Right renal pelvis (tissue), 4 donors: ENCODE results near the gene USP40. TPM values are rescaled to one million over a fixed set of nuclear protein-coding genes. Genes with fewer than 3 reads are reported as not detected.

Experiments used
- DNase-seq, 4 donors: peaks; one replicate each; pipeline ENCODE4 v3.0.0-alpha.2; 2013; ENCODE audit warnings: low read depth in 4 of 4, low spot score in 3 of 4, missing footprints in 1 of 4
- polyA plus RNA-seq, 4 donors: library from polyadenylated mRNA; unstranded; fragments of 120-200 nt; gene quantifications; one replicate each; pipeline ENCODE4 v1.2.1, GENCODE V29; 2013; ENCODE audit not compliant: insufficient read length in 4 of 4

USP40 gene
- polyA plus RNA-seq, 4 donors, result 42.0 to 57.0 (median 46.3) TPM

DNA sequence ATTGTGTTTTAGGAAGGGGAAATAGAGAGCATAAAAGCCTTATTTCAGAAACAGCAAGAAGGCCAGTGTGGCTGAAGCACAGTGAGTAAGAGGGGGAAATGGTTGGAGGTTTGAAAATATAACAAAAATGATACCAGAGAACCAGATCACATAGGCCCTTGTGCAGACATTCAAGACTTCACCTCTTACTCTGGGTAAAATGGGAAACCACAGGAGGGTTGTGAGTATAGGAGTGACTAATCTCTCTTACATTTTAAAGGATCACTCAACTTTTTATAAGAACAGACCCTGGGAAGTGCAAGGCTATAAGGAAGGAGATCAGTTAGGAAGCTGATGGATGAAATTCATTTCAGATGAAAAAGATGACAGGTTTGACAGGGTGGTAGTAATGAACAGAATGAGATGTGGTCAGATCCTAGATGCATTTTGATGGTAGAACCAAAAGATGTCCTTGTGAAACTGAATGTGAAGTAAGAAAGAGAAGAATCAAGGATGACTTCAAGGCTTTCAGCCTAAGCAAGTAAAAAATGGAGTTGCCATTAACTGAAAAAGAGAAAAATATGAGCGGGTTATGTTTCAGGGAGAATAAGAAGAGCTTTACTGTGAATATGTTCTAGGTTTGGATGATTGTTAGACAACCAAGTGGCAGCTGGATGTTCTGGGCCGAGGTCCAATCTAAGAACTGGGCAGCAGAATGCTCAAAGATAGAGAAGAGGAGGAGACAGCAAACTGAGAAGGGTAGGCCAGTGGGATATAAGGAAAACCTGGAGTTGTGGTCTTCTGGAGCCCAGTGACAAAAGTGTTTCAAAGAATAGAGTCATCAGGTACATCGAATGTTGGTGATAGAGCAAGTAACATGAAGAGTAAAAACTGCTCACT is 65.1 kb downstream of the USP40 start:
- DNase-seq, result no peak

DNA sequence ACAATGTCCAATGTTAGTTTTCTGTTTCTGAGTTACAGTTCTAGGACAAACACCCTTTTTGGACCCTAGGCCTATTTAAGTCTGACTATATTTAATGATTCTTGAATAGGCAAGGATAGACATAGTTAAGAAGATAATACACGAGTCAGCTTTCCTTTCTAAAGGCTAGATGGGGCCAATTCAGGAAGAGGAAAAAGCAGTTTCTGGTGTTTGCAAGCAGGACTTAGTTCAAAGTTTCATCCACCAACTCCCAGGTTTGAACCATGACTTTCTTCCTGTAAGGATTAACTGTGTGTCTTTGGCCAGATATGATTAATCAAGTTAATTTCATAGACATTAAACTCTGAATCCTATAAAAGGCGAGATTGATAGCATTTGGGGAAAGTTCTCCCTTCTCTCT is 66.7 kb downstream of the USP40 start:
- no peak for DNase-seq

DNA sequence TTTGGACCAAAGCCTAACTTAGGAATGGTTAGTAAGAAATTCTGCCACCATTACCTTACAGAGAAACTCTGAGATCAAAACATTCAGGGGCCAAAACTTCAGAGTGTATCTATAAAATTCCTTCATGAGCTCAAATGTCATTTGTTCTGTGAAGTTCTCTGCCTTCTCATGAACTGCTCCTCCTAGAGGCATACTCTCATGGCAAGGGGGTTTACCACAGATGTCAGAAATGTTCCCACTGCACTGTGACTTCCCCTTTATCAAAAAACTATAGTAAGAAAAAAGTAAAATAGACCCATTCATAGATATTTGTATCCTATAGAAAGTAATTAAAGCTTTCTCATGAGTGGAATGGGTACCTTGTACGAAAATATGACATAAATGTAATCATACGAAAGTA is 68.5 kb downstream of the USP40 start:
- no peak for DNase-seq

DNA sequence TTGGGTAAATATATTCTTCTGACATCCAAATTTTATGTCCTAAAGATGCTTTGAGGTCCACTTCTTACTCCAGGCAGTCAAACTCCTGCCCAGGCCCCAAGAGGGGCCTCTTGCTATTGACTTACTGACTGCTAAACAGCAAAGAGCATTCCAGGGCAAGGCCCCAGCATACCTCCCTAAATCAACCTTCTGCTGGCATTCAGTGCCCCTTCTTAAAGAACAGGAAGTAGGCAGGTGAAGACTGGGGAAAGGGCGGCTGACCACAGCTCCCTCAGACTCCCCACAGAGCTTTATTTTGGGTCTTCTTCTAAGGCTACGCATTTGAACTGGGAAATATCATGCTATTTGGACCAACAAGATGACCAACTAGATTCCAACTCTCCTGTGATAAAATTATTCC is 68.9 kb downstream of the USP40 start:
- no peak for DNase-seq

DNA sequence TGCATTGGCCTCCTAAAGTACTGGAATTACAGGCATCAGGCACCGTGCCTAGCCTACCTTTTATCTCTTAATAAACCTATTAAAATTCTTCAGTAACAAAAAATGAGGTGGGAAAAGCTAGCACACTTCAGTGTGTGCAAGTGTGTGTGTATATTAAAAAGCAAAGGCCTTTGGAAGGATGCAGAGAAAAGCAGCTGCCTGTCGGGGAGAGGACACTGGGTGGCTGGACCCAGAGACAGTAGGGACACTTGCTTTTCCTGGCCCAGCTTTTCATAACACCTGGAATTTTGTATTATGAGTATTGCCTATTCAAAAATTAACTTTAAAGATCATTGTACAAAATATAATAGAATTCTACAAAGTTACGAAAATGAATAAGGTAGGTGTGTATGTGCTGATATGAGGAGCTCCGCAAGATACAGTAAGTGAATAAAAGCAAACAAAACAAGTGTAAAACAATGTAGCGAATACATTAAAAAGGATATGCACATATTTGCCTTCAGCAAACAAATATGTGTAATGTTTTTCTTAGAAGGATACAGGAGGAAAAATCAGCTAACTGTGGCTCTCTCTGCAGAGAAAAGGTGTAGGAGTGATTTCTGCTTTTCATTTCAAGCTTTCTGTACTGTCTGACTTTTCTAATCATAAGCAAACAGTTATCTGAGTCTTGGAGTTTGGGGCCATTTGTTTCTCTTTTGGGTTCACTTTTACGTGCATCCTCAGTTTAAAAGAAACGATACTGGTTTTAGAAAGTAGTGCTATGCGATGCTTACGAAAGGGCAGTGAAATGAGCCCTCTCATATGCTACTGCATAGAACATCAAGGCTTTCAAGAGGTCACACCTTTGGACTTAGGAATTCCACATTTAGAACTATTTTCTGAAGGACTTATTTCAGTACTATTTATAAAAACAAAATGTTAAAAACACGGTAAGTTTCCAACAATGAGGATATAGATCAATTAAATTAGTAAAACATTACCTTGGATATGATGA is 70.8 kb downstream of the USP40 start:
- no peak for DNase-seq

DNA sequence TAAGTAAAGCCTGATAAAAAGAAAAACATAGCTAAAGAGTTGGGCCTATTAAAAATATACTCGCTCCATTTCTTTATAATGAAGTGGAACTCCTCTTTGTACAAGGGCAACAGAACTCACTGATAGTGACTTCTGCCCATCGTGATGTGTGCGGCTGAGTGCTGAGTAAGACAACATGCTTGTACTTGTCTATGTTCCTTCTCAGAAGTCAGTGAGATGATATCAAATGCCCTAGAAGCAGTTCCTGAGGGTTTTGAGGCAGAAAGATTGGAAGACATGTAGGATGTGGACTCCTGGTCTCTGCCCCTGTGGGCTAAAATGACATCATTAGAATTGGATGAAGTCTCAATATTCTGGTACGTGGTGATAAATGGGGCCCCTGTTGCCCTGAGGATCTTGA is 73.8 kb downstream of the USP40 start:
- no peak for DNase-seq

DNA sequence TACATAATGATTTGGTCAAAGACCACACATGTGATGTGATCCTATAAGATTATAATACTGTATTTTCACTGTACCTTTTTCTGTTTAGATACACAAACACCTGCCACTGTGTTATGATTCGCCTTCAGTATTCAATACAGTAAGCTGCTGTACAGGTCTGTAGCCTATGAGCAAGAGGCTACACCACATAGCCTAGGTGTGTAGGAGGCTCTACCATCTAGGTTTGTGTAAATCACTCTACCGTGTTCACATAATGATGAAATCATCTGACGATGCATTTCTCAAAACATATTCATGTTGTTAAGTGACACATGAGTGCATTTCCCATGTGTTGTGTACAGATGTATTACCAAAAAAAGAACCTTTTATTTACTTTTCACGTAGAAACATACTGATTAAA is 74.5 kb downstream of the USP40 start:
- DNase-seq, result no peak

DNA sequence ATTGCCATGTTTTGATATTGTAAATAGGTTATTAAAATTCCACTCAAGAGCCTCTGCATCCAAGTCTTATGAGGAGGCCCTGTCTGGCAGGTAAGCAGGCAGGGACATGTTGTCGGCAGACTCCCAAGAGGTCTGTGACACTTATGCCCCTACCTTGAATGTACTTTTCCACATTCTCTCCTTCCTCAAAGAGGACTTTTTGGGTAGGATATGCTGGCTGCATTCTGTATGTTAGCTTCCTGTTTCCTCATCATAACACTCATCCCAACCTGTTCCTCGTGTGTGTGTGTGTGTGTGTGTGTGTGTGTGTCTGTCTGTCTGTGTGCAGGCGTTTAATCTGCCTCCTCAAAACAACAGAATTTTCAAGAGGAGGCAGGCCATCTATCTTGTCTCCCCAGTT is 75.3 kb downstream of the USP40 start:
- DNase-seq, result no peak

DNA sequence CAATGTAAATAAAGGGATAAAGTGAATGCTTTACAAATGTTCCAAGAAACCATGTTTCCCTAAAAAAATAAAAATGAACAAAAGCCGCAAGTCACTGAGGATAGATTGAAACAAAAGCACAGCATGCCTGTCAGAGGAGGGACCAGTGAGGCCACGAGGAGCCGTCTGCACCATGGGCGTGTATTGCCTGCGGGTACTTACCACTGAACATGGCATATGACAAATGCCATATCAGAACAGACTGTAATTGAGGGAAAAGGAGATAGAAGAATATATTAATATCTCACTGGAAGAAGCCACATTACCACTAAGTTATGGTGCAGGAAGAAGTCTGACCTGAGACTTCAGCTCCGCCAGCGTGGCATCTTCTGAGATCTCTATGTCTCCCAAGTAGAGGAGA is 75.8 kb downstream of the USP40 start:
- no peak for DNase-seq

DNA sequence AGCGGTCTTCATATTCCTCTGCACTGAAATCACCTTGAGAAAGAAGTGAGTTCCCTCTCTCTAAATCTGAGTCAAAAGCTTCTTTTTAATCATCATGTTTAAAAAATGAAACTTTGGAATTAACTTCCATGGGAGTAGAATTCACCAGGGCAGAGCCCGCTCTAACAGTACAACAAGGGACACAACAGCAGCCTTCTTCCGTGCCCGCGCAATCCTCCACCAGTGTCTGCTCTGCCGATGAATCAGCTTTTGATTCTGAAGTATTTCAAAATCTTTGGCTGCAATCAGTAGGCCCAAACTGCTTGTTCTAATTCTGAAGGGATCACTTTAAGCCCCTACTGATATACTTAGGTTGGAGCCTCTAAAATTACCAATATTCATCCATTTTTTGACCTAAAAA is 76.9 kb downstream of the USP40 start:
- no peak for DNase-seq

DNA sequence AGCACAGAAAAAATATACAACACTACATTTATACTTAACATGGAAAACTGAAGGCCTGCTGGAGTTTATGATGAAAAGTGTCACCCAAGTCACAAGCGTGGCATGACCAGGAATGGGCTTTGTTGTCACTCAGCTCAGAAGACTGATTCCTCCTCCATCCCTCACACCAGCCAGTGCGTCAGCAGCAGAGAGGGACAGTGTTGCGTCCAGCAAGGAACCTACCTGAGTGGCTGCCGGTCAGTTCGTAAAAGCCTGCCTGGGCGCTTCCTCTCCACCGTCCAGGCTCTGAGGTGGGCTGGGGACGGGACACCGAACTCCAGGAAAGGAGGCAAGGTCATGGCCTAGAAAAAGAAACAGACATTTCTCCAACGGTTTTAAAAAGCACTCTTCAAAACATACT is 77.4 kb downstream of the USP40 start:
- no peak for DNase-seq

DNA sequence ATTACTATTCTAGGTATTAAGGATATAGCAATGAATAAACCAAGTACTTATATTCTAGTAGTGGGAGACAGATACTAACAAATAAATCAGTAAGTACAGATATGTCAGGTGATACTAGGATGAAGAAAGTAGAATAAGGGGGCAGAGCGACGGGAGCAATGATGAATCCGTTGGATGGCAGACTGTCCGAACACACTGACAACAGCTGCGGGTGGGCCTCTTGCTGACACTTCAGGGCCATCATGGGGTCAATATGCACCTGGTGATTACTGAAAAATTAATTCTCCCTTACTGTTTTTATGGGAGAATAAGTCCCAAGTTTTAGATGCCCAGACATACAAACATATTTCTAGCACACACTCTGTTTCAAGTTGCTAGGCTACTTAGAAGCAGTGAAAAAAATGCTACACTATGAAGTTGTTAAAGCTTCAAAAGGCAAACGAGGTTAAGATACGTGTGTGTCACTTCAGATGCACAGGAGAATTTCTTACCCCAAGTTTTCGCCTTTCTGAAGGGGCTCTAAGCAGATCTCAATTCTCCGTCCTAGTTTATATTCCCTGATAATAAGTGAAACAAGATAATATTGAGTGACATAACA is 78.7 kb downstream of the USP40 start:
- DNase-seq, result no peak

DNA sequence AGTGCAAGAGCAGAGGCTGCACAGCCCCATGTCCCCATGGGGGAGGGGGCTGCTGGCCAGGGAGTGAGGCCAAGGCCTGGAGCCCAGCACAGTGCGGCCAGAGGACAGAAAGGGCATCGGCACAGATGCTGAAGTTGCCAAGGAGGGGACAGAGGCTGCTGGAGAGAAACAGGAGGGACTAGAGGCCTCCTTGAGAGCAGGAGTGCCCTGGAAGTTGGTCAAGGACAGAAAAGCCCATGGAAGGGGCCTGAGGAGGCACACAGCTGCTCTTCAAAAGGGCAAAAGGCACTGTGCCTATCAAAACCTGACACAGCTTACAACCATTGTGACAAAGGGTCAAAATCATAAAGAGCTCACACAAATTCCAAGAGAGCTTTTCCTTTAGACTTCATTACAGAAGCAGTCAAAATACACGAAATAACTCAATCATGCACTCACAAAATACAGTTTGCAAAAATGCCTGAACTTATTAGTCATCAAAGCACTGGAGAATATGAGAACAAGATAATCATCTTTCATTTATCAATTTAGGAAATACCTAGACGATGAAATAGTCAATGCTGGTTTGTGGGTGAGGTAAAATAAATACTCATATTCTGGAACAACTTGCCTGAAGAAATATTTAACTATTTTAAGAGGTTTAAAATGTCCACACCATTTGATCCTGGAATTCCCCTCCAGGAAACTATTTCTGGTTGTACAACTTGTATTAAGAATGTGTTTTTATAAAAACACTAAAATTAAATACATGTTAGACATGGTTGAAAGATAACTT is 79.6 kb downstream of the USP40 start:
- DNase-seq, result no peak

DNA sequence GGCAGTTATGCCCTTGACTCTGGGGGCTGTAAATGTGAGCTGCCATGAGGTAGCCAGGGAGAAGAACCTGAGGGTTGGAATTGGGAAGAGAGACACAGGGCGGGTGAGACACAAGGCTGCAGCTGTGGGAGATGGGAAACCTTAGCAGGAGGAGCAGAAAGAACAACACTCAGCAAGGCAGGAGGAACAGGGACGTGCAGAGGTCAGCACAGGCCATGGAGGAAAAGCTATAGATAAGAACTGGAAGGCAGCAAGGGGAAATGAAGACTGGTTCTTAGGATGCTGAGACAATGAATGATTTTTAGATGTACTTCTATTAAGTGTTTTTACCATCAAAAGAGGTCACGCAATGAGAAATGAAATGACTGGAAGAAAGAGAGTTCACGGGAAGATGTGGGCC is 80.2 kb downstream of the USP40 start:
- no peak for DNase-seq

DNA sequence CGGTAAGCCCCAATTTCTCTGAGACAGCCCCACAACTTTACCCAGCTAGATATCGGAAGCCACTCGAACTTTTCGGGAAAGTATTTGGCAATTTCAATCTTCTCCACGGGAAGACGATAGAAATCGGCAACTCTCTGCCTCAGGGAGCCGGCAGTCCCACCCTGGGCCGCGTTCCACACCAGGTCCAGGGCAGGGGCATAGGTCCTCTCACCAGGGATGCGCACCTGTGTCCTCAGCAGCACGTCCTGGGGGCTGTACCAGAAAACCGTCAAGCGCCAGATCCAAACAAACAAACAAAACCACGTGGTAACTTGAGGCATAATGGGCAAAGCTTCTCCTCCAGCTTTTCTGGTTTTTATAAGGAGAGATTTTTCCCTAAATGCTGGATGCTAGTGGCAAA is 80.9 kb downstream of the USP40 start:
- no peak for DNase-seq

DNA sequence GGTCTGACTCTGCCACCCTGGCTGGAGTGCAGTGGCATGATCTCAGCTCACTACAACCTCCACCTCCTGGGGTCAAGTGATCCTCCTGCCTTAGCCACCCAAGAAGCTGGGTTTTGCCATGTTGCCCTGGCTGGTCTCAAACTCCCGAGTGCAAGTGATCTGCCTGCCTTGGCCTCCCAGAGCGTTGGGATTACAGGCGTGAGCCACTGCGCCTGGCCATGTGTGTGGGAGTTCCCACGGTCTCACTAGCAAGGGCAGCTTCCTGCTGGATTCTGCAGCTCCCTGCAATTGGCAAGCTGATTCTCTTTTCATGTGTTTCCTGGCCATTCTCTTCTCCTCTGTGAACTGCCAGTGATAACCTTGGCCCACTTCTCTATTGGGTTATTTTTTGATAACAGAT is 84.0 kb downstream of the USP40 start:
- no peak for DNase-seq

DNA sequence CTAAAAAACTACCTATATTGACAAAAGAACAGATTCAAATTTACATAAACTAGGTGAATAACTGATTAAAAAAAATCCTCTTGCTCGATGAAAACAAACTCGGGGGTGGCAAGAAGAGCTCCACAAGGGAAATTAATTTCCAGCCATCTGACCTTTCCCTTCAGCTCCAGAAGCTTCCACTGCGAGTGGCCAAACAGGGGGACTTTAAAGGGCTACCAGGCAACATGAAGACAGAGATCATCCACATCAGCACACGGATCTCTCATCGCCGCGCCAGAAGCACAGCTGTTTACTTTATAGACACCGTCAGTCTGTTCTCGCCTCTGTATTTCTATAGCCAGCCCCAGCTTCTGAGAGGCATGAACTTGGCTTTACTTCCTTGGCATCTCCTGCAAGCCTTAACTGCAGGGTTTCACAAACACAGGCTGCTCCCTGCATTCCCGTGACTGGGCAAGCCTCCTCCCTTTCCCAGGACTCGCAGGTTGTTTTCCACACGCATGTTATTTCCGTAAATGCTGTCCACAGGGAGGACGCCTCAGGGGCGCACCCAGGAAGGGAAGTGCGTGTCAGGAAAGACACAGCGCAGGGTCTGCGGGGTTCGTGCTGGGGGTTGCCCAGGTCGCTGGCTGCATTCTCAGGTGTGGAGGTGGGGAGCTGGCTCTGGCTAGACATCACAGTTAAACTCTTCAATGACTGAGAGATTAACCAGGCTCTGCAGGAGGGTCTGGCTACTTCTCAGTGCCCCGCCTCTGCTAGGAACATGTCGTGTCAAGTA is 85.0 kb downstream of the USP40 start:
- DNase-seq, result no peak

DNA sequence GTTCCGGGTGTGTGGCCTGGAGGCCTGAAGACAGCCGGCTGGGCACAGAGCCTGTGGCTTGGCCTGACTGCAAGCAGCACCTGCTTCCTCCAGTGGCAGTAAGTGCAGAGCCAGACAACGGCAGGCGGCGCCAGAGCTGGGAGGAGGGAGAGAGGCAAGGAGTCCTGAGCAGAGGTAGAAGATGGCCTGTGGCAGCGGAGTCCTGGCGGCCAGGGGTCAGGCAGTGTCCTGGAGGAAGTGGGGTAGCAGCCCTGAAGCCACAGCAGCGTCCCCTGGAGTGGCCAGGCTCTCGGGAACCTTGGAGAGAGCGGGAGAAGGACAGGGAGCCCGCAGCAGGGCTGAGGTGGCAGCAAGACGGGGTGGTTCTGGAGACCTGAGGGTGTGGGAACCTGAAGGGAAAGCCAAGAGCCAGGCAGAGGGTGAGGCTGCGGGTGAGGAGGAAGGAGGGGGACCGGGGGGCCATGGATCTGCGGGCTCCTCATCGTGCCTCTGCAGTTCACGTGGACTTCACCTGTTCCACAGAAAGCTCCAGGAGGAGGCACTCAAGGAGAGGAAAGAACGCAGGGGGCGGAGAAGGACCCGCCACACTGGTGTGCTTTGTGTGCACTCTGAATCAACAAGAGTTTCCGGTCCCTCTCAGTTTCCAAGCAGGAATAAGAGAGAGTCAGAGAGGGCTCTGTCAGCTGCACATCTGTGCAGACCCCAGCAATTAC is 85.9 kb downstream of the USP40 start:
- DNase-seq, result no peak
